Measurements from ENCODE around the gene KRTAP12-4.
"Not testable (repeated sequence)": the region's sequence is repeated elsewhere in the genome, so short reads cannot be mapped to it uniquely, and the experiment has no call there.

Gene KRTAP12-4

DNA sequence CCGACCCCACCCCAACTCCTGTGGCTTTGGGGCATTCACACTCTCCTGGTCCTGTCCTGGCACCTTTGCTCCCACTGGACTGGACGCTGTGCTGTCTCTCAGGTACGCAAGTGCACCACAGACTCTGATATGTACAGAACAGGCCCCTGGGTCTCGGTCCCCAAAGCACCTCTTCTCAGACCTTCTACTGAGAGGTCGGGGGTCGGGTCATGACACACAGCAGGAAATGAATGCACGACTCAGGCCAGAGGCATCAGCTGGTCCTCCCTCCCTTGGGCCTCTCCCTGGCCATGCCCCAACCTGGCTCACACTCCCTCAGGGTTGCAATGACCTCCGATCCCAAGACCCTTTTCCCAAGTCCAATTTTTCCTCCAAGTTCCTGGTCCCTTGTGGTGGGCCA is 40.7 kb upstream of the KRTAP12-4 start:
- Histone ChIP-seq H3K9me3 (ENCODE audit: insufficient read depth, low read length) (peaks cover 13% of the 10 kb centered on the region), H3K4me3 (ENCODE audit: insufficient read length, low read depth) (no peak overlapping the region), H3K9ac (ENCODE audit: insufficient read length, low read depth) (no peak overlapping the region), H3K36me3 (ENCODE audit: insufficient read depth, insufficient read length, low read length) (no peaks in the 10 kb centered on the region), H3K27me3 (ENCODE audit: insufficient read depth, insufficient read length) (no peaks in the 10 kb centered on the region), H3K4me1 (ENCODE audit: insufficient read depth, insufficient read length) (peaks cover 28% of the 10 kb centered on the region)
- TF ChIP-seq ZNF274 (IDR thresholded peaks at IDR 0.05; ENCODE audit: low read depth, low read length) (no peak), SUZ12 (IDR thresholded peaks at IDR 0.05; ENCODE audit: extremely low read depth, insufficient read depth, insufficient read length) (no peak), YY1 (IDR thresholded peaks at IDR 0.05; ENCODE audit: insufficient read depth, insufficient read length) (no peak)
- no peak for DNase-seq (ENCODE audit: low read depth, low spot score)

- H3K27me3 ChIP-seq (ENCODE audit: insufficient read depth, insufficient read length), result no peaks in the 10 kb centered on the region
These were observed 40.3 kb upstream of the KRTAP12-4 start for GRCh38 chr21:44694776-44695175.

DNA sequence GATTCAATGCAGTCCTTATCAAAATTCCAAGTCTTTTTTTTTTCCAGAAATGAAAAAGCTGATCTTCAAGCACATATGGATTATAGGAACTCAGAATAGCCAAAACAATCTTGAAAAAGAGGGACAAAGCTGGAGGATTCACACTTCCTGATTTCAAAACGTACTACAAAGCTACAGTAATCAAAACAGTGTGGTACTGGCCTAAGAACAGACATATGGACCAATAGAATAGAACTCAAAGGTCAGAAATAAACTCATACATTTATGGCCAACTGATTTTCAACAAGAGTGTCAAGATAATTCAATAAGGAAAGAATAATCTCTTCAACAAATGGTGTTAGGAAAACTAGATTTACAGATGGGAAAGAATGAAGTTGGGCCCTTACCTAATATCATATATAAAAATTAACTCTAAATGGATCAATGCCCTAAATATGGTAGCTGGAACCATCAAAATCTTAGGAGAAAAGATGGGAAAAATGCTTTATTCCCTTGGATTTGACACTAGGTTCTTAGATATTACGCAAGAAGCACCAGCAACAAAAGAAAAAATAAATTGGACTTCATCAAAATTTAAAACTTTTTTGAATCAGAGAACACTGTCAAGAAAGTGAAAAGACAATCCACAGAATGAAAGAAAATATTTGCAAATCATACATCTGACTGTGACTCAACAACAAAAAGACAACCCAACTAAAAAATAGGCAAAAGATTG is 38.5 kb upstream of the KRTAP12-4 start:
- TF ChIP-seq ZNF274 (IDR thresholded peaks at IDR 0.05; ENCODE audit: low read depth, low read length) (no peak), SUZ12 (IDR thresholded peaks at IDR 0.05; ENCODE audit: extremely low read depth, insufficient read depth, insufficient read length) (no peak), YY1 (IDR thresholded peaks at IDR 0.05; ENCODE audit: insufficient read depth, insufficient read length) (no peak)
- Histone ChIP-seq H3K4me1 (ENCODE audit: insufficient read depth, insufficient read length) (peaks cover 13% of the 10 kb centered on the region), H3K36me3 (ENCODE audit: insufficient read depth, insufficient read length, low read length) (no peaks in the 10 kb centered on the region), H3K9ac (ENCODE audit: insufficient read length, low read depth) (no peak overlapping the region), H3K4me3 (ENCODE audit: insufficient read length, low read depth) (no peak overlapping the region), H3K27me3 (ENCODE audit: insufficient read depth, insufficient read length) (no peaks in the 10 kb centered on the region), H3K9me3 (ENCODE audit: insufficient read depth, low read length) (peaks cover 13% of the 10 kb centered on the region)
- DNase-seq (ENCODE audit: low read depth, low spot score), result no peak

More at GRCh38 chr21:44694776-44695175, 40.3 kb upstream of the KRTAP12-4 start:
- TF ChIP-seq SUZ12 (IDR thresholded peaks at IDR 0.05; ENCODE audit: extremely low read depth, insufficient read depth, insufficient read length) (no peak), YY1 (IDR thresholded peaks at IDR 0.05; ENCODE audit: insufficient read depth, insufficient read length) (no peak), ZNF274 (IDR thresholded peaks at IDR 0.05; ENCODE audit: low read depth, low read length) (no peak)
- Histone ChIP-seq H3K9me3 (ENCODE audit: insufficient read depth, low read length) (peaks cover 13% of the 10 kb centered on the region), H3K9ac (ENCODE audit: insufficient read length, low read depth) (no peak overlapping the region), H3K4me3 (ENCODE audit: insufficient read length, low read depth) (no peak overlapping the region), H3K36me3 (ENCODE audit: insufficient read depth, insufficient read length, low read length) (no peaks in the 10 kb centered on the region), H3K4me1 (ENCODE audit: insufficient read depth, insufficient read length) (peaks cover 26% of the 10 kb centered on the region)
- DNase-seq (ENCODE audit: low read depth, low spot score), result no peak

GRCh38 chr21:44691686-44692085 is 37.2 kb upstream of the KRTAP12-4 start:
- TF ChIP-seq YY1 (IDR thresholded peaks at IDR 0.05; ENCODE audit: insufficient read depth, insufficient read length), result no peak
- no peak for TF ChIP-seq ZNF274 (IDR thresholded peaks at IDR 0.05; ENCODE audit: low read depth, low read length)
- no peak for TF ChIP-seq SUZ12 (IDR thresholded peaks at IDR 0.05; ENCODE audit: extremely low read depth, insufficient read depth, insufficient read length)
- H3K36me3 ChIP-seq (ENCODE audit: insufficient read depth, insufficient read length, low read length), result no peaks in the 10 kb centered on the region
- peaks cover 15% of the 10 kb centered on the region for H3K4me1 ChIP-seq (ENCODE audit: insufficient read depth, insufficient read length)
- DNase-seq (ENCODE audit: low read depth, low spot score), result no peak
- no peaks in the 10 kb centered on the region for H3K27me3 ChIP-seq (ENCODE audit: insufficient read depth, insufficient read length)
- no peak overlapping the region for H3K9ac ChIP-seq (ENCODE audit: insufficient read length, low read depth)
- peaks cover 13% of the 10 kb centered on the region for H3K9me3 ChIP-seq (ENCODE audit: insufficient read depth, low read length)
- H3K4me3 ChIP-seq (ENCODE audit: insufficient read length, low read depth), result no peak overlapping the region

DNA sequence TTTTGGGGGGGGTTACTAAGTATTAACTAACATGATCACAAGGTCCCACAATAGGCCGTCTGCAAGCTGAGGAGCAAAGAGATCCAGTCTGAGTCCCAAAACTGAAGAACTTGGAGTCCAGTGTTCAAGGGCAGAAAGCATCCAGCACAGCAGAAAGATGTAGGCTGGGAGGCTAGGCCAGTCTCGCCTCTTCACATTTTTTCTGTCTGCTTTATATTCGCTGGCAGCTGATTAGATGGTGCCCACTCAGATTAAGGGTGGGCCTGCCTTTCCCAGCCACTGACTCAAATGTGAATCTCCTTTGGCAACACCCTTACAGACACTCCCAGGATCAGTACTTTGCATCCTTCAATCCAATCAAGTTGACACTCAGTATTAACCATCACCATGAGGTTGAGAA is 35.3 kb upstream of the KRTAP12-4 start:
- not testable (repeated sequence) for H3K36me3 ChIP-seq (ENCODE audit: insufficient read depth, insufficient read length, low read length); H3K9ac ChIP-seq (ENCODE audit: insufficient read length, low read depth); DNase-seq (ENCODE audit: low read depth, low spot score); H3K4me3 ChIP-seq (ENCODE audit: insufficient read length, low read depth); H3K27me3 ChIP-seq (ENCODE audit: insufficient read depth, insufficient read length)
- Histone ChIP-seq H3K4me1 (ENCODE audit: insufficient read depth, insufficient read length) (peaks cover 11% of the 10 kb centered on the region), H3K9me3 (ENCODE audit: insufficient read depth, low read length) (peaks cover 13% of the 10 kb centered on the region)

GRCh38 chr21:44687671-44688070 is 33.2 kb upstream of the KRTAP12-4 start:
- peaks cover 11% of the 10 kb centered on the region for H3K4me1 ChIP-seq (ENCODE audit: insufficient read depth, insufficient read length)
- peaks cover 17% of the 10 kb centered on the region for H3K27me3 ChIP-seq (ENCODE audit: insufficient read depth, insufficient read length)
- peaks cover 2% of the 10 kb centered on the region; the same call in 1 of the 2 replicates for H3K9me3 ChIP-seq (ENCODE audit: insufficient read depth, low read length)
- no peak overlapping the region for H3K9ac ChIP-seq (ENCODE audit: insufficient read length, low read depth)
- TF ChIP-seq YY1 (IDR thresholded peaks at IDR 0.05; ENCODE audit: insufficient read depth, insufficient read length) (no peak), ZNF274 (IDR thresholded peaks at IDR 0.05; ENCODE audit: low read depth, low read length) (no peak), SUZ12 (IDR thresholded peaks at IDR 0.05; ENCODE audit: extremely low read depth, insufficient read depth, insufficient read length) (no peak)
- H3K4me3 ChIP-seq (ENCODE audit: insufficient read length, low read depth), result no peak overlapping the region
- H3K36me3 ChIP-seq (ENCODE audit: insufficient read depth, insufficient read length, low read length), result no peaks in the 10 kb centered on the region
- no peak for DNase-seq (ENCODE audit: low read depth, low spot score)

- H3K4me1 ChIP-seq (ENCODE audit: insufficient read depth, insufficient read length), result peaks cover 11% of the 10 kb centered on the region
- H3K4me3 ChIP-seq (ENCODE audit: insufficient read length, low read depth), result no peak overlapping the region
- DNase-seq (ENCODE audit: low read depth, low spot score), result no peak
- H3K27me3 ChIP-seq (ENCODE audit: insufficient read depth, insufficient read length), result peaks cover 17% of the 10 kb centered on the region
- TF ChIP-seq YY1 (IDR thresholded peaks at IDR 0.05; ENCODE audit: insufficient read depth, insufficient read length) (no peak), ZNF274 (IDR thresholded peaks at IDR 0.05; ENCODE audit: low read depth, low read length) (no peak), SUZ12 (IDR thresholded peaks at IDR 0.05; ENCODE audit: extremely low read depth, insufficient read depth, insufficient read length) (no peak)
- peak overlapping the region; percentile 62 for H3K9ac ChIP-seq (ENCODE audit: insufficient read length, low read depth)
- no peaks in the 10 kb centered on the region for H3K9me3 ChIP-seq (ENCODE audit: insufficient read depth, low read length)
- H3K36me3 ChIP-seq (ENCODE audit: insufficient read depth, insufficient read length, low read length), result no peaks in the 10 kb centered on the region
These were observed 32.5 kb upstream of the KRTAP12-4 start for GRCh38 chr21:44686843-44687561.
